Raji (cell line): ENCODE results near the gene SEZ6L.
A peak's percentile ranks its signal among the peaks of the same experiment; 100 is the strongest.

Source experiments
- POLR2A ChIP-seq: IDR thresholded peaks from 2 replicates; pipeline ENCODE4 v1.6.1; 2011; ENCODE audit warnings: low read depth, low read length, control low read depth; ENCODE audit not compliant: insufficient read depth

The SEZ6L gene

DNA sequence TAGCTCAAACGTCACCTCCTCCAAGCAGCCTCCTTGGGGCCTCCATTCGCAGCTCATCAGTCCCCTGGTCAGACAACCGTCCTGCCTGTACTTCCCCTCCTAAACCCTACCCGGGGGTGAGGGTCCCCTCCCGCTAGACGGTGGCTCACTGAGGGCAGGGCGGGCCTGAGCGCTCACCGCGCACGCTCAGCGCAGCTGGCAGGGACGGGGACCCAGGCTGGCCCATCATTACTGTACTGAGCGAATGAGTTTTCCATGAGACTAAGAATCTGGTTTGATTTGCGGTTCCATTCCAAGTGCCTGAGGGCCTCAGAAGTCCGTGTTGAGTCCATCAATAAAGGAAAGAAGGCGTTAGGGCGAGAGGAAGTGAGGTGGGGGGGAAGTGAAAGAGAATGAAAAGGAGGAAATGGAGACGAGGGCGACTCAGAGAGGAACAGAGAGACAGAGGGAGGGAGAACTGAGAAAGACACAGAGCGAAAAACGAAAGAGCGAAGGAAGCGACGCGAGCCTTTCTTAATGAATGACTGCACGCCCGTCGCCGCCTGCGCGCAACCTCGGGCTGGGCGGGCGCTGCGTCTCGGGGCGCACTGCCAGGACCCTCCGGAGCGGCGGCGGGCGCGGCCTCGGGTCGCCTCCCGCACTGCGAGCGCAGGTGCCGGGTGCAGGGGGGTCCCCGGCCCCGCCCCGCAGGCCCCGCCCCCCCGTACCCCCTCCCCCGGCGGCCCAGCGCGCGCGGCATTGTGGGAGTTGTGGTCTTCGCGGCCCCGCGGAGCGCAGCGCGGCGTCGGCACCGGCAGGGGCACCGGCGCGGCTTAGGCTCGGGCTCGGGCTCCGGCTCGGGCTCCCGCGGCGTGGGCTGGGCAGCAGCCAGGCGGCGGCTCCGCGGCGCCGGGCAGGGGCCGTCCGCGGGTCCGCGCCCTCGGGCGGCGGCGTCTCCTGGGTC lies 259.5 kb downstream of the SEZ6L start, which contains the start of gene ASPHD2:
TSS of gene ASPHD2 (plus strand) at position 746 of the 943 bp plus-strand sequence. CDS start 4,356 bp downstream, outside the sequence.
- peak; percentile 85 for TF ChIP-seq POLR2A

DNA sequence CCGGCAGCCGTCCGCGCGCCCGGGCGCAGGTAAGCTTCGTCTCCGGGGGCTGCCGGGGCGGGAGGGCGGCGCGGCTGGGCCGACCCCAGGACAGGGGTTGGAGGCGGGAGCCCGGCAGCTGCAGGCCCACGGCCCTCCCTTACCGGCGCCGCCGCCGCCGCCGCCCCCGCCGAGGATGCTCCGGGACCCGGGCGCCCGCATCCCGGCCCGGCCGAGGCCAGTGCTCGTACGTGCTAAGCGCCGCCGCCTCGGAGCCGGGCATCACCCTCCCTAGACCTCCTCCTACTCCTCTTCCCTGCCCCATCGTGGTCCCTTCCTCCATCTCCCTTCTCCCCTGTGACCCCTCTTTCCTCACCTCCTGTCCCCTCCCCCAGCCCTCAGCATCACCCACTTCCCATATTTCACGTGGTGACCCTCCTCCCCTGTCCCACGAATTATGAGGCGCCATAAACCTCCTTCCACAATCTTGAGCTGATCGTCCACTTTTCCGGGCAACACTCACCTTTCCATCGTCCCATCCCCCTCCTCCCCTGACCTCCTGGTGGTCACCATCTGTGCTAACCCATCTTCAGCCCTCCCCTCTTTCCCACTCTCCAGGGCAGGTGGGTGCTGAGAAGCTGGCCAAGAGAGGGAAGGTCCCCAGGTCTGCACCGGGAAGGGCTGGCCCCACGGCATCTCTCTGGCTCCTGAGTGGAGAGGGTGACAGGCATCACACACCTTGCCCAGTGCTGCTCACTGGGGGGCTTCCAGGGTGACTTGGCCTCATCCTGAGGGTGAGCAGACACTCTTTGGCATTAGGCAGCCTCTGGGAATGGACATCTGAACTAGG lies 260.4 kb downstream of the SEZ6L start:
- no peak for TF ChIP-seq POLR2A

DNA sequence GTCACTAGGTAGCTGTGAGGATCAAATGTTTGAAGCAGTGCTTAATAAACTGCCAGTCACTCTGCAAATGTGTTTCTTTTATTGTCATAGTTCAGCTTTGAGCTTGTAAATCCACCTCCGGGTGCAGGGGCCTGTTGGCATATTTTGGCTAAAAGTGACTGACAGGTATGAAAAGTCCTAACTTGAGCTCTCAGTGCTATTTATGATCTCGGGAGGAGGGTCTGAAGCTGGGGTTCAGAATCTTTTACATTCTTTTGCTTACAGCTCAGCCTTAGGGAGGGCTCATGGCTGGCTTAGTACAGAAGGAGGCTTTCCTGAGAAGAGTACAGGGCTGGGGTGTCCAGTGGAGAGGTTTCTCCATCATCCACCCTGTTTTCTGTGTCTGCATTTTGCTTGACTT lies 261.3 kb downstream of the SEZ6L start:
- no peak for TF ChIP-seq POLR2A

DNA sequence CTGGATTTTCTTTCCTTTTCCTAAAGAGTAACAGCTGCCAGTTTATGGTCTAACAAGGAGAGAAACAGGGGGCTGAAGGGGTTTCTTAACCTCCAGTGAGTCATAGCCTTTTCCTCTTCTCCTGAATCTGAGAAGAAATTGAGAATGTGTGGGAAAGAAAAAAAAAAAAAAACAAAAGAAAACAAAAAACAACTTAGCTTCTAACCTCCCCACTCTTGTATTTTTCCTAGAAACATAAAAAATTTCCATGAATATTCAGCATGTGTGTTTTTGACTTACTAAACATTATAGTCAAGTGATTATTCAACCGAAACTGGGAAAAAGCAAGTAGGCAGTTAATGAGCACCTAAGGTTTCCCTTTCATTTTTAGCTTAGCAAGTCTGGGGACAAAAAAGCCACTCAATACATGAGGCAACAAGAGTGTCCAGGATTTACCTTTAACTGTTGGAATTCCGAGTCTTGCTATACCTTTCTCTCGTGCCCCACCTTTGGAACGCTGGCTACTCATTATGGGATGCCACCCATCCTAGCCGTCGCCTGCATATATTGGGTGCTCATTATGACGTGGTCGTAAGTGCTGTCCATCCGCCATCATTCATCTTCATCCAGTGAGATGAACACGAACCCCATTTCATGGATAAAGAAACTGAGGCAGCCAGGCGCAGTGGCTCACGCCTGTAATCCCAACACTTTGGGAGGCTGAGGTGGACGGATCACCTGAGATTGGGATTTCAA lies 262.2 kb downstream of the SEZ6L start:
- TF ChIP-seq POLR2A, result no peak

DNA sequence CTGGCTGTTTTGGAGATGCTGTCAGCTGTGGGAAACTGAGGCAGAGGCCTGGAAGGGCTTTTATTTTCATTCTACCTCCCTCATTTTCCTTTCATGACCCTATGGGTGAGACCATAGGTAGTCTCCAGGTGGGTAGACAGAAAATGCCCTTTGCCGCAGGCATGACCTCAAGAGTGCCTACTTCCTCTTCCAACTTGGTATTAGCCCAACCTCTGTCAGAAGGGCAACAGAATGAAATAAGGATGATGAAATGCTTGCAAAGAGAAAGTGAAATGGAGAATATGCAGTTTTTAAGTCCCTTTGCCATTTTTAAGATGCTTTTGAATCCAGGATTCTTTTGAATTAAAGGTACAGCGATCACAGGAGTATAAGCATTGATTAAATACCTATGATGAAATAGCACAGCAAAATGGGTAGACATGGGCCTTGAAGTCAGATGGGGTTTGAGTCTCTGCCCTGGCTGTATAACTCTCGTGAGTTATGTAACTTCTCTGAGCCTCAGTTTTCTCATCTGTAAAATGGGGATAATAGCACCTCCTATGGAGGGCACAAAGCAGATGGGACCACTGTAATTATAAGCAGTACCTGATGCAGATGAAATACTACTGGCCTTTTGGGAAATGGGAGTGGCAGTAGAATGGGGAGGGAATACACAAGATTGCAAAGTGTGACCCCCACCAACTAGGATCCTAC lies 263.5 kb downstream of the SEZ6L start:
- TF ChIP-seq POLR2A, result no peak
